Endothelial cell of umbilical vein (primary cell): Measurements from ENCODE around the gene KDM6B. TPM values are rescaled to one million over a fixed set of nuclear protein-coding genes. Genes with fewer than 3 reads are reported as not detected.

Experiments
- BruUV-seq: library from RNA; stranded (reverse); fragments of 400-500 nt; replicated peaks from 2 replicates; lab custom pipeline; 2021; lab: Mats Ljungman, UMichigan
- CTCF ChIA-PET: fragments of 300-600, 350-600 bp; sonication (Branson Sonifier 250); formaldehyde crosslinking; loops from one replicate; lab custom pipeline; 2021; ENCODE audit warnings: antibody characterized with exemption, inconsistent platforms; lab: Charles Lee
- POLR2A ChIA-PET: fragments of 300-600, 350-600 bp; sonication (Branson Sonifier 250); formaldehyde crosslinking; loops from one replicate; lab custom pipeline; 2021; ENCODE audit warnings: antibody characterized with exemption, inconsistent platforms; lab: Charles Lee
- DNase-seq: peaks from one replicate; pipeline ENCODE4 v3.0.0-alpha.2; 2011; ENCODE audit warnings: low read depth, low spot score
- FAIRE-seq: peaks from 2 replicates; lab custom pipeline; 2011; peaks lifted over from hg19 to GRCh38; lab: Jason Lieb, UNC
- H2AFZ ChIP-seq: 2 replicates; pipeline ENCODE4 v1.6.0; 2012; ENCODE audit warnings: low read depth, low read length, control low read depth, inconsistent platforms
- H3K27ac ChIP-seq: 2 replicates; pipeline ENCODE4 v1.5.1; 2011; ENCODE audit warnings: low read depth, mild to moderate bottlenecking, control low read depth, low read length, moderate library complexity; ENCODE audit not compliant: insufficient read depth
- H3K27me3 ChIP-seq, 2 experiments: 2 replicates each; pipeline versions ENCODE4 v1.6.0 to v1.6.1; 2011; ENCODE audit warnings: low read length in 2 of 2, mixed read lengths in 1 of 2; ENCODE audit not compliant: control insufficient read depth in 2 of 2, insufficient read depth in 2 of 2
- H3K36me3 ChIP-seq, 2 experiments: 2 replicates in 1 of 2; 3 replicates in 1 of 2; pipeline ENCODE4 v1.5.1; 2011; ENCODE audit warnings: low read length in 2 of 2, mild to moderate bottlenecking in 1 of 2, moderate library complexity in 1 of 2; ENCODE audit not compliant: control insufficient read depth in 2 of 2, insufficient read depth in 2 of 2; ENCODE audit errors: extremely low read depth in 1 of 2
- H3K4me1 ChIP-seq: 3 replicates; pipeline ENCODE4 v1.5.1; 2011; ENCODE audit warnings: mild to moderate bottlenecking, low read length; ENCODE audit not compliant: control insufficient read depth, insufficient read depth; ENCODE audit errors: extremely low read depth
- H3K4me2 ChIP-seq: 2 replicates; pipeline ENCODE4 v1.6.1; 2011; ENCODE audit warnings: low read length, control low read depth, mixed read lengths; ENCODE audit not compliant: insufficient read depth
- H3K4me3 ChIP-seq, 3 experiments: fragments of 200-600 bp in 1 of 3; sonication (generic), shearing (Covaris generic) in 1 of 3; replicated peaks in 1 of 3; 2 replicates each; pipeline ENCODE4 v1.5.1; 2011 to 2016; ENCODE audit warnings: control low read depth in 3 of 3, low read length in 3 of 3, mild to moderate bottlenecking in 2 of 3, inconsistent platforms in 1 of 3, low read depth in 1 of 3, moderate library complexity in 1 of 3; ENCODE audit not compliant: insufficient read depth in 1 of 3
- H3K79me2 ChIP-seq: 2 replicates; pipeline ENCODE4 v1.6.0; 2012; ENCODE audit warnings: low read length, inconsistent platforms; ENCODE audit not compliant: control insufficient read depth, insufficient read depth
- H3K9ac ChIP-seq: replicated peaks from 2 replicates; pipeline ENCODE3; 2011; ENCODE audit warnings: low read length, control low read depth; ENCODE audit not compliant: insufficient read depth; ENCODE audit errors: extremely low read depth
- H3K9me1 ChIP-seq: replicated peaks from 3 replicates; pipeline ENCODE4 v1.6.0; 2011; ENCODE audit warnings: mild to moderate bottlenecking, low read length; ENCODE audit not compliant: control insufficient read depth, insufficient read depth; ENCODE audit errors: extremely low read depth
- H3K9me3 ChIP-seq: replicated peaks from 2 replicates; pipeline ENCODE4 v1.5.1; 2012; ENCODE audit warnings: low read length, inconsistent platforms; ENCODE audit not compliant: control insufficient read depth, insufficient read depth
- H4K20me1 ChIP-seq: replicated peaks from 2 replicates; pipeline ENCODE3; 2011; ENCODE audit warnings: mild to moderate bottlenecking, low read length; ENCODE audit not compliant: control insufficient read depth, insufficient read depth; ENCODE audit errors: extremely low read depth
- EZH2 ChIP-seq: IDR thresholded peaks from 2 replicates; pipeline ENCODE4 v1.6.1; 2012; ENCODE audit warnings: borderline replicate concordance, low read depth, mild to moderate bottlenecking, moderate library complexity, low read length, inconsistent platforms; ENCODE audit not compliant: severe bottlenecking
- FOS ChIP-seq: IDR thresholded peaks from 2 replicates; pipeline ENCODE4 v1.6.1; 2011; ENCODE audit warnings: mild to moderate bottlenecking, low read length, moderate library complexity, borderline replicate concordance; ENCODE audit not compliant: insufficient read depth
- GATA2 ChIP-seq: IDR thresholded peaks from 2 replicates; pipeline ENCODE4 v1.7.0; 2011; ENCODE audit warnings: low read depth, mild to moderate bottlenecking, moderate library complexity, mixed read lengths, low read length; ENCODE audit not compliant: insufficient read length, insufficient read depth
- JUN ChIP-seq: IDR thresholded peaks from 2 replicates; pipeline ENCODE4 v1.6.1; 2011; ENCODE audit warnings: borderline replicate concordance, low read depth; ENCODE audit not compliant: insufficient read length, insufficient read depth
- MAX ChIP-seq: IDR thresholded peaks from 2 replicates; pipeline ENCODE4 v1.6.1; 2011; ENCODE audit not compliant: insufficient read depth, insufficient read length
- MYC ChIP-seq: IDR thresholded peaks from one replicate; pipeline ENCODE4 v1.6.1; 2011; ENCODE audit warnings: mild to moderate bottlenecking, low read depth, low read length
- POLR2A ChIP-seq: IDR thresholded peaks from 2 replicates; pipeline ENCODE4 v1.6.1; 2012; ENCODE audit warnings: low read depth, mild to moderate bottlenecking, control low read depth, low read length
- POLR2AphosphoS5 ChIP-seq: IDR thresholded peaks from 2 replicates; pipeline ENCODE4 v1.6.1; 2012; ENCODE audit warnings: low read depth, mild to moderate bottlenecking, control low read depth, low read length, moderate library complexity; ENCODE audit not compliant: insufficient read depth
- dilution Hi-C: fragments of 300-500 bp; cut with MboI; formaldehyde crosslinking; loops from one replicate; pipeline ENCODE4 v1.15.0; 2019; ENCODE audit warnings: low sequenced_read_pairs; ENCODE audit not compliant: extremely low pct_ligation_motif_present
- intact Hi-C: fragments of 100-400 bp; cut with micrococcal nuclease; formaldehyde crosslinking; loops from one replicate; pipeline ENCODE4 v1.10.0; 2022
- polyA plus RNA-seq, 4 experiments: library from polyadenylated mRNA; depleted of rRNA in 3 of 4; stranded (reverse) in 3 of 4; unstranded in 1 of 4; fragments of >200 nt; gene quantifications; 2 replicates each; pipeline versions ENCODE4 v1.2.1 to v1.2.3, GENCODE V29; 2011 to 2012; ENCODE audit warnings: missing spikeins in 1 of 4
- total RNA-seq: library from RNA; stranded (reverse); gene quantifications from 2 replicates; pipeline ENCODE4 v1.2.3, GENCODE V29; 2021
- TF ChIP-seq, protein P1 (sequence below), 2 donors: IDR thresholded peaks; 1 replicate in 1 of 2; 2 replicates in 1 of 2; pipeline ENCODE4 v1.5.1; 2011; ENCODE audit warnings: low read length in 2 of 2, mild to moderate bottlenecking in 2 of 2, moderate library complexity in 2 of 2, control low read depth in 1 of 2, inconsistent platforms in 1 of 2, low read depth in 1 of 2; ENCODE audit not compliant: insufficient read depth in 1 of 2; ENCODE audit errors: extremely low read depth in 1 of 2

Gene KDM6B
- total and polyA plus RNA-seq, 2 donors (not counting 3 experiments of a cell fraction or from before 2014, with no cell fraction given): 1.8 to 17.8 TPM

- dilution Hi-C loops: no loop called here
- peaks cover 28% of the 10 kb centered on the region for H3K4me1 ChIP-seq
- peaks cover 6 to 32% of the 10 kb centered on the region in 2 experiments for H3K36me3 ChIP-seq
- intact Hi-C loops: loop anchor here (2.0 to 10.0 kb wide), 2 partner anchors 135 to 829 kb away; partner anchors contain the start of gene BCL6B
- BruUV-seq: no TSS peak
- no peak overlapping the region for H3K4me3 ChIP-seq
- TF ChIP-seq FOS (no peak), EZH2 (no peak), GATA2 (no peak), POLR2A (no peak), POLR2AphosphoS5 (no peak), MAX (no peak), JUN (no peak), MYC (no peak)
- TF ChIP-seq, protein P1, sequence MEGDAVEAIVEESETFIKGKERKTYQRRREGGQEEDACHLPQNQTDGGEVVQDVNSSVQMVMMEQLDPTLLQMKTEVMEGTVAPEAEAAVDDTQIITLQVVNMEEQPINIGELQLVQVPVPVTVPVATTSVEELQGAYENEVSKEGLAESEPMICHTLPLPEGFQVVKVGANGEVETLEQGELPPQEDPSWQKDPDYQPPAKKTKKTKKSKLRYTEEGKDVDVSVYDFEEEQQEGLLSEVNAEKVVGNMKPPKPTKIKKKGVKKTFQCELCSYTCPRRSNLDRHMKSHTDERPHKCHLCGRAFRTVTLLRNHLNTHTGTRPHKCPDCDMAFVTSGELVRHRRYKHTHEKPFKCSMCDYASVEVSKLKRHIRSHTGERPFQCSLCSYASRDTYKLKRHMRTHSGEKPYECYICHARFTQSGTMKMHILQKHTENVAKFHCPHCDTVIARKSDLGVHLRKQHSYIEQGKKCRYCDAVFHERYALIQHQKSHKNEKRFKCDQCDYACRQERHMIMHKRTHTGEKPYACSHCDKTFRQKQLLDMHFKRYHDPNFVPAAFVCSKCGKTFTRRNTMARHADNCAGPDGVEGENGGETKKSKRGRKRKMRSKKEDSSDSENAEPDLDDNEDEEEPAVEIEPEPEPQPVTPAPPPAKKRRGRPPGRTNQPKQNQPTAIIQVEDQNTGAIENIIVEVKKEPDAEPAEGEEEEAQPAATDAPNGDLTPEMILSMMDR (IDR thresholded peaks at IDR 0.05; ENCODE audit: extremely low read depth in 1 of 2, insufficient read depth in 1 of 2, low read depth in 1 of 2, low read length in 2 of 2): no peak
- H3K9me1 ChIP-seq: no peaks in the 10 kb centered on the region
- no peaks in the 10 kb centered on the region for H4K20me1 ChIP-seq
- H3K9me3 ChIP-seq: no peaks in the 10 kb centered on the region
- CTCF ChIA-PET: interaction anchor here (1.2 kb wide), 1 partner anchor 9 kb away, joined by 3 read pairs; no protein-coding TSS in a partner anchor
- no peaks in the 10 kb centered on the region for H3K27me3 ChIP-seq
- POLR2A ChIA-PET: no interaction called here
- FAIRE-seq (no peak), DNase-seq (no peak)
- H3K27ac ChIP-seq: no peak overlapping the region
- H3K4me2 ChIP-seq: no peak overlapping the region
- H2AFZ ChIP-seq: no peak overlapping the region
- H3K9ac ChIP-seq: no peak overlapping the region
- H3K79me2 ChIP-seq: peaks cover 2% of the 10 kb centered on the region
Measured at GRCh38 chr17:7853691-7854038, 19.6 kb downstream of the KDM6B start.
